Ishikawa (cell line): Measurements from ENCODE around the gene UTY.

Source experiments
- CEBPB ChIP-seq: IDR thresholded peaks from 2 replicates; pipeline ENCODE4 v1.6.1; 2012
- EP300 ChIP-seq: IDR thresholded peaks from 2 replicates; pipeline ENCODE4 v1.6.1; 2012; ENCODE audit warnings: borderline replicate concordance
- RAD21 ChIP-seq: IDR thresholded peaks from 2 replicates; pipeline ENCODE4 v1.6.1; 2012; ENCODE audit warnings: low read depth
- YY1 ChIP-seq: IDR thresholded peaks from 2 replicates; pipeline ENCODE4 v1.6.1; 2012; ENCODE audit warnings: low read depth
- ZBTB7A ChIP-seq: IDR thresholded peaks from 2 replicates; pipeline ENCODE4 v1.6.1; 2012; ENCODE audit warnings: low read depth
- TF ChIP-seq, protein P1 (sequence below): IDR thresholded peaks from 2 replicates; pipeline ENCODE4 v1.6.1; 2012

DNA sequence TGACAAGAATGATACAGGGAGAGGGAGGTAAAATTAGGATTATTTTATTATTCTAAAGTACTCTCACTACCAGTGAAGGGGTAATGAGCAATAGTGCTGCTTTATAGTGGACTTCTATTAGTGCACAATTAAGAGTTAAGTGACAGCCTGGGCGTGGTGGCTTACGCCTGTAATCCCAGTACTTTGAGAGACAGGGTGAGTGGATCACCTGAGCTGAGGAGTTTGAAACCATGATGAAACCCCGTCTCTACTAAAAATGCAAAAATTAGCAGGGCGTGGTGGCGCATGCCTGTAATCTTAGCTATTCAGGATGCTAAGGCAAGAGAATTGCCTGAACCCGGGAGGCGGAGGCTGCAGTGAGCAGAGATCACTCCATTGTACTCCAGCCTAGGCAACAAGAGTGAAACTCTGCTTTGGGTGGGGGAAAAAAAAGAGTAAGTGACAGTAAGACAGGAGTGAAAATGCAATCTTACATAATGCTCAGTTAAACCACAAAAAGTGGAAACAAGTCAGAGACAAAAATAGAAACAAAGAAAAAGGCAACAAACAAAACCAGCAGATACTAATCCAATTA is 98.6 kb downstream of the UTY start:
- TF ChIP-seq YY1, result no peak
- TF ChIP-seq EP300, result no peak
- TF ChIP-seq CEBPB, result no peak
- no peak for TF ChIP-seq RAD21
- TF ChIP-seq, protein P1, sequence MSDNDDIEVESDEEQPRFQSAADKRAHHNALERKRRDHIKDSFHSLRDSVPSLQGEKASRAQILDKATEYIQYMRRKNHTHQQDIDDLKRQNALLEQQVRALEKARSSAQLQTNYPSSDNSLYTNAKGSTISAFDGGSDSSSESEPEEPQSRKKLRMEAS, result no peak
- TF ChIP-seq ZBTB7A, result no peak
